BLaER1 treated with 17β-estradiol and CSF1 and Interleukin-3, amounts not matched to agents 10 nM and 100 nM (cell line): ENCODE results near the gene EPHA5.

Experiments
- H3K27ac ChIP-seq, 11 experiments: shearing (Covaris generic); formaldehyde crosslinking; 2 replicates each; pipeline ENCODE4 v1.8.1; 2022
- H3K27me3 ChIP-seq, 11 experiments: shearing (Covaris generic); formaldehyde crosslinking; 2 replicates each; pipeline ENCODE4 v1.8.1; 2022
- H3K36me3 ChIP-seq, 11 experiments: shearing (Covaris generic); formaldehyde crosslinking; 2 replicates each; pipeline ENCODE4 v1.8.1; 2022
- H3K4me1 ChIP-seq, 10 experiments: shearing (Covaris generic); formaldehyde crosslinking; 2 replicates each; pipeline ENCODE4 v1.8.1; 2022
- H3K4me2 ChIP-seq, 11 experiments: shearing (Covaris generic); formaldehyde crosslinking; 2 replicates each; pipeline ENCODE4 v1.8.1; 2022
- H3K4me3 ChIP-seq, 10 experiments: shearing (Covaris generic); formaldehyde crosslinking; 2 replicates each; pipeline ENCODE4 v1.8.1; 2022
- H3K9ac ChIP-seq, 11 experiments: shearing (Covaris generic); formaldehyde crosslinking; 2 replicates each; pipeline ENCODE4 v1.8.1; 2022
- H3K9me3 ChIP-seq, 11 experiments: shearing (Covaris generic); formaldehyde crosslinking; replicated peaks in 1 of 11; 2 replicates each; pipeline ENCODE4 v1.8.1; 2022
- H4K20me1 ChIP-seq, 11 experiments: shearing (Covaris generic); formaldehyde crosslinking; 2 replicates each; pipeline ENCODE4 v1.8.1; 2022
- Cebpa-rat ChIP-seq, 11 experiments: shearing (Covaris generic); IDR thresholded peaks; 2 replicates each; pipeline ENCODE4 v1.8.1; 2022

Gene EPHA5

GRCh38 chr4:65589331-65589730 lies 81.0 kb downstream of the EPHA5 start:
- H3K4me2 ChIP-seq: no peak overlapping the region
- no peak for TF ChIP-seq Cebpa-rat (IDR thresholded peaks at IDR 0.05)
- no peak overlapping the region for H3K27ac ChIP-seq
- no peak overlapping the region for H3K4me3 ChIP-seq
- no peaks in the 10 kb centered on the region for H3K4me1 ChIP-seq
- H3K9me3 ChIP-seq: no peaks in the 10 kb centered on the region
- H3K27me3 ChIP-seq: no peaks in the 10 kb centered on the region
- no peaks in the 10 kb centered on the region for H3K36me3 ChIP-seq
- no peaks in the 10 kb centered on the region for H4K20me1 ChIP-seq
- H3K9ac ChIP-seq: no peak overlapping the region

DNA sequence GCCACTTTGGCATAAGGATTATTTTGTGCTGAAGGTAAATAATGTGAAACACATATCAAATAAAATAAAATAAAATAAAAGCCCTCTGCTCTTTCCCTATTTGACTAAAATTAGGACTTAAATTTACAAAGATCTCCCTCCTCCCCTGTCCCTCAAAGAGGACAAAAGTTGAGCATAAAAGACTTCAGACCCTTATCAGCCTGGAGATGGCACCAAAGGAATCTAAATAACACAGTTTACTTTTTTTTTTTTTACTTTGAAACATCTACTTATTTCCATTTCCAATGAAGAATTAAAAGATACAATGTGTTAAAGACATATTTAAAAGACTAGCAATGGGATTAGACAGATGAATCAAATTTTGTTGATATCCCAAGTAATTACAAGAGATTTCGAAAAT lies 89.7 kb downstream of the EPHA5 start:
- Histone ChIP-seq H3K27me3 (no peaks in the 10 kb centered on the region), H3K4me1 (no peaks in the 10 kb centered on the region), H3K27ac (no peak overlapping the region), H4K20me1 (no peaks in the 10 kb centered on the region), H3K36me3 (no peaks in the 10 kb centered on the region), H3K9ac (no peak overlapping the region), H3K9me3 (no peaks in the 10 kb centered on the region), H3K4me3 (no peak overlapping the region), H3K4me2 (no peak overlapping the region)
- TF ChIP-seq Cebpa-rat (IDR thresholded peaks at IDR 0.05): no peak

DNA sequence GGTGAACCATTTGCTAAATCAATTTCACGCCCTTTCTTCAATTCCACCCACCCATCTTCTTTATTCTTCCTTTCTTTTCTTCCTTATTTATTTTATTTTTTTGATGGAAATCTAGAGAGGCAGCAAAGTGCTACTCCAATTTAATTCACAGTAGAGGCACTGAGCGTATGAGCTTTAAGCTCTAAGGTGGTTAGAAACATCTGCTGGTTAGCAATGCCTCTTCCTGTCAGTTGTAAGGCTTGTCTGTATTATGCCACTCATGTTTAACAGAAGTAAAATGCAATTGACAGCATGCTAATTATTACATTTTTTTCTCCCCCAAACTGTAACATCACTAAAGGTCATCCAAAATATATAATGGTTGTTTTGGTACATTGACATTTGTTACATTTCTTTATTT lies 103.8 kb downstream of the EPHA5 start:
- Histone ChIP-seq H3K27ac (no peak overlapping the region), H3K4me3 (no peak overlapping the region), H3K27me3 (no peaks in the 10 kb centered on the region), H3K9me3 (no peaks in the 10 kb centered on the region), H3K36me3 (no peaks in the 10 kb centered on the region), H3K9ac (no peak overlapping the region), H3K4me2 (no peak overlapping the region), H4K20me1 (no peaks in the 10 kb centered on the region), H3K4me1 (no peaks in the 10 kb centered on the region)
- no peak for TF ChIP-seq Cebpa-rat (IDR thresholded peaks at IDR 0.05)

DNA sequence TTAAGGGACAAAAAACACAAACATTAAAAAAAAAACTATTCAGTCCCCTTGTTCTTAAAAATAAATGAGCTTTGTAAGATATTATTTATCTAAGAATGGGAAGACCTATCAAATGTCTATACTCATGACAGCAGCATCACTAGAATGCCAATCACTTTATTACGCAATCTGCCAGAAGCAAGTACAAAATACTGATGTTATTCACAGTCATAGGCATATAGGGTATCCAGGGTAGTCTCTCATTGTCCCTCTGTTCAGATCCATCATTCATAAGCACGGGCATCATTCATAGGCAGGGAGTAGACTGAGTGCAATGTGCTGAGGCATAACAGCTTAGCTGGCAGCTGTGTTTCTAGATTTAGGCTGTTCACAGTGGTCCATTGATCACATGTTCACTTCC lies 109.1 kb downstream of the EPHA5 start:
- no peak overlapping the region for H3K4me2 ChIP-seq
- H3K27ac ChIP-seq: no peak overlapping the region
- no peak overlapping the region for H3K9ac ChIP-seq
- no peaks in the 10 kb centered on the region for H3K27me3 ChIP-seq
- no peak overlapping the region for H3K4me3 ChIP-seq
- H3K36me3 ChIP-seq: no peaks in the 10 kb centered on the region
- peak in 6 of 11 experiments; percentile 24 to 78 (median 58); a peak in 9 of 22 replicates for TF ChIP-seq Cebpa-rat (IDR thresholded peaks at IDR 0.05)
- no peaks in the 10 kb centered on the region for H3K9me3 ChIP-seq
- no peaks in the 10 kb centered on the region for H4K20me1 ChIP-seq
- H3K4me1 ChIP-seq: no peaks in the 10 kb centered on the region

DNA sequence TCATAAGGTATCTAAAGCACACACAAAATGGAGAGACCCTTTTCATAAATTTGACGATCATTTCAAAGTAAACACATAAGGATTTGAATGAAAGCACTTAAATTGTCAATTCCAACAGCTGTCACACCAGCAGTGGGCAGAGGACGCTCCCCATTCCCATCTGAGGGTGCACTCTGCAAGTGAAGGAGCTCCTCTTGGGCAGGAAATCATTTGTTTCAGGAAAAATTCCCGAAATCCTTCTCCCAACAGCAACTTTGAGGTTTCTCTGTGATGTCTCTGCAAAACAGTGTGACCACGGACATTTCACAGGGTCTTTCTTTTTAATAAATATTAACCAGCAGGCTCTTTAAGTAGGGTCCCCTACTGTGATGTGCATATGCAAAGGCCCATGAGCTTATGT lies 111.0 kb downstream of the EPHA5 start:
- H3K27me3 ChIP-seq: no peaks in the 10 kb centered on the region
- no peak for TF ChIP-seq Cebpa-rat (IDR thresholded peaks at IDR 0.05)
- H3K9ac ChIP-seq: no peak overlapping the region
- H3K4me2 ChIP-seq: no peak overlapping the region
- no peak overlapping the region for H3K4me3 ChIP-seq
- H3K36me3 ChIP-seq: no peaks in the 10 kb centered on the region
- H3K4me1 ChIP-seq: no peaks in the 10 kb centered on the region
- H3K27ac ChIP-seq: no peak overlapping the region
- no peaks in the 10 kb centered on the region for H3K9me3 ChIP-seq
- H4K20me1 ChIP-seq: no peaks in the 10 kb centered on the region

DNA sequence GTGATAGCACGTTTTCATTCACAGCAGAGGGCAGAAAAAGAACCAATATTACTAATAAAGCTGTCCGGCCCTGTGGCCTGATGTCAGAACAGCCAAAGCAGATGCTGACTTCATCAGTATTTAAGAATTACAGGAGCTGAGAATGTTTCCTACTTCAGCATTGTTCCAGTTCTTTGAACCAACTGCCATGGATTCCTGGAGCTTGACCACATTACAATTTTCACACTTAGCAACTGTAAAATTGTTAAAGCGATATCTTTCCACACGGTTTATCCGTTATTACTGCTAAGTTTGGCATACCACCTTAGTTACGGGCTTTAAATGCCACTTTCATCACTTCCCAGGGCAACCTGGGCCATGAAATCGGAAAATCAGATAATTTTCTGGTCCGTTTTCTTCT lies 118.2 kb downstream of the EPHA5 start:
- Histone ChIP-seq H3K9ac (no peak overlapping the region), H3K36me3 (no peaks in the 10 kb centered on the region), H3K4me3 (no peak overlapping the region), H3K9me3 (no peaks in the 10 kb centered on the region), H3K4me1 (no peaks in the 10 kb centered on the region), H3K27ac (no peak overlapping the region), H4K20me1 (no peaks in the 10 kb centered on the region), H3K27me3 (no peaks in the 10 kb centered on the region), H3K4me2 (no peak overlapping the region)
- no peak for TF ChIP-seq Cebpa-rat (IDR thresholded peaks at IDR 0.05)

DNA sequence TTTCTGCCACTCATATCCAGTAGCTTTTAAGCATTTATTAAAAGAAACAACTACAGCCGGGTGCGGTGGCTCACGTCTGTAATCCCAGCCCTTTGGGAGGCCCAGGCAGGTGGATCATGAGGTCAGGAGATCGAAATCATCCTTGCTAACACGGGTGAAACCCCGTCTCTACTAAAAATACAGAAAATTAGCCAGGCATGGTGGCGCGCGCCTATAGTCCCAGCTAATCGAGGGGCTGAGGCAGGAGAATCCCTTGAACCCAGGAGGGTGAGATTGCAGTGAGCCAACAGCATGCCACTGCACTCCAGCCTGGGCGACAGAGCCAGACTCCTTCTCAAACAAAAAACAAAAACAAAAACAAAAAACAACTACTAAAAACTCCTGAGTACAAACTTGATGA lies 119.8 kb downstream of the EPHA5 start:
- no peaks in the 10 kb centered on the region for H4K20me1 ChIP-seq
- no peak overlapping the region for H3K9ac ChIP-seq
- H3K9me3 ChIP-seq: no peaks in the 10 kb centered on the region
- no peak overlapping the region for H3K27ac ChIP-seq
- no peak overlapping the region for H3K4me2 ChIP-seq
- no peak for TF ChIP-seq Cebpa-rat (IDR thresholded peaks at IDR 0.05)
- no peaks in the 10 kb centered on the region for H3K36me3 ChIP-seq
- H3K4me1 ChIP-seq: no peaks in the 10 kb centered on the region
- H3K4me3 ChIP-seq: no peak overlapping the region
- no peaks in the 10 kb centered on the region for H3K27me3 ChIP-seq

GRCh38 chr4:65546882-65547416 lies 123.3 kb downstream of the EPHA5 start:
- Histone ChIP-seq H3K36me3 (no peaks in the 10 kb centered on the region), H3K9me3 (no peaks in the 10 kb centered on the region), H4K20me1 (no peaks in the 10 kb centered on the region), H3K9ac (no peak overlapping the region), H3K4me2 (no peak overlapping the region), H3K27ac (no peak overlapping the region), H3K4me1 (no peaks in the 10 kb centered on the region), H3K4me3 (no peak overlapping the region), H3K27me3 (no peaks in the 10 kb centered on the region)
- no peak for TF ChIP-seq Cebpa-rat (IDR thresholded peaks at IDR 0.05)

DNA sequence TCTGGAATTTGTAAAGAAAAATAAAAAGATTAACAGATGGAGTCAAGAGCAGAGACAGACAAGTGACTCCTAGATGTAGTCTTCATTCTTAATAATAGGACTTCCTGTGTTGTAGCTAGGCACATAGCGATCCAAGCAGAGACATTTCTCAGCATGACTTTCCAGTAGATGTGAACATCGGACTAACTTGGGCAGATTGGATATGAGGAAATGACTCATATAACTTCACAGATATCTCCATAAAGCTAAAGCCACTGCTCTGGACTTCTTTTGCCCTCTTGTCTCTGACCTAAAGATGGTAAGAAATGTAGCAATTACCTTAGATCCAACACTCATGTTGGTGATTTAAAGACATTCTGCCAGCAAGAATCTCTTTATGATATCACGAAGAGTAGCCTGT lies 131.7 kb downstream of the EPHA5 start:
- Histone ChIP-seq H3K9ac (no peak overlapping the region), H3K27me3 (no peaks in the 10 kb centered on the region), H3K4me1 (no peaks in the 10 kb centered on the region), H3K27ac (no peak overlapping the region), H3K36me3 (no peaks in the 10 kb centered on the region), H3K9me3 (no peaks in the 10 kb centered on the region), H3K4me3 (no peak overlapping the region), H3K4me2 (no peak overlapping the region), H4K20me1 (no peaks in the 10 kb centered on the region)
- no peak for TF ChIP-seq Cebpa-rat (IDR thresholded peaks at IDR 0.05)

DNA sequence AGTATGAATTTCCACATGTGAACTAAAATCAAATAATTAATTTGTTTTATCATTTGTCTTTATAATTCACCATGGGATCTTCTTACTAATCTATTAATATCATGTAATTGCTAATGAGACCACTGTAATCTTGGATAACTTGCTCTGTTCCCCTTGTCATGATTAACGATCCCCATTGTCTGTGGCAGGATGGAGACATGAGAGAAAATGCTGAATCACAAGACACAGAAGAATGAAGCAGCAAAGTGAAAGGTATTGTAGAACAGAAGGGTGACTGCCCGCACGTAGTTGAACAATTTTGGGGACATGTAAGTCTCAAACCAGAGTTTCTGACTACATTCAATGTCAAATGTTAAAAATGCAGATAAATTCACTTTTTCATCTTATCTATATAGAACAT lies 135.2 kb downstream of the EPHA5 start:
- TF ChIP-seq Cebpa-rat (IDR thresholded peaks at IDR 0.05): no peak
- H3K4me3 ChIP-seq: no peak overlapping the region
- no peak overlapping the region for H3K9ac ChIP-seq
- H3K36me3 ChIP-seq: no peaks in the 10 kb centered on the region
- no peak overlapping the region for H3K27ac ChIP-seq
- no peak overlapping the region for H3K4me2 ChIP-seq
- H3K4me1 ChIP-seq: no peaks in the 10 kb centered on the region
- H3K27me3 ChIP-seq: no peaks in the 10 kb centered on the region
- no peaks in the 10 kb centered on the region for H3K9me3 ChIP-seq
- H4K20me1 ChIP-seq: no peaks in the 10 kb centered on the region
